NB4 (cell line): ENCODE results near the gene AP1M1.
A peak's percentile ranks its signal among the peaks of the same experiment; 100 is the strongest.

ENCODE experiments used
- CTCF ChIP-seq: IDR thresholded peaks from one replicate; pipeline ENCODE4 v1.5.1; 2012; ENCODE audit warnings: low read depth, low read length
- MAX ChIP-seq: IDR thresholded peaks from 2 replicates; pipeline ENCODE4 v1.6.1; 2011; ENCODE audit warnings: low read depth, low read length
- MYC ChIP-seq: IDR thresholded peaks from 2 replicates; pipeline ENCODE4 v1.6.1; 2011; ENCODE audit warnings: low read depth, low read length
- POLR2A ChIP-seq: IDR thresholded peaks from 2 replicates; pipeline ENCODE4 v1.6.1; 2011; ENCODE audit warnings: mild to moderate bottlenecking; ENCODE audit not compliant: insufficient read length; ENCODE audit errors: extremely low read depth

- peak; percentile 17; the same call in 1 of the 2 replicates for TF ChIP-seq MAX
- TF ChIP-seq CTCF: no peak
- peak; percentile 52 for TF ChIP-seq POLR2A
- peak; percentile 32 for TF ChIP-seq MYC
Measured at GRCh38 chr19:16197622-16198369, at the start of gene AP1M1.
